Nephron (organoid): ENCODE measurements around the gene AHNAK.
A peak's percentile ranks its signal among the peaks of the same experiment; 100 is the strongest.
"Not testable (repeated sequence)": the region's sequence is repeated elsewhere in the genome, so short reads cannot be mapped to it uniquely, and the experiment has no call there.

Experiments
- H3K27ac Mint-ChIP-seq, 3 experiments: 2 replicates each; pipeline ENCODE4 v1.8.0; 2020; ENCODE audit warnings: mixed read lengths in 3 of 3, mild to moderate bottlenecking in 2 of 3, moderate library complexity in 1 of 3
- H3K27me3 Mint-ChIP-seq: 2 replicates; pipeline ENCODE4 v1.8.0; 2021; ENCODE audit warnings: low read depth, mild to moderate bottlenecking, moderate library complexity, mixed read lengths
- H3K36me3 Mint-ChIP-seq: 2 replicates; pipeline ENCODE4 v1.8.0; 2020; ENCODE audit warnings: low read depth, mixed read lengths
- H3K4me1 Mint-ChIP-seq: 2 replicates; pipeline ENCODE4 v1.8.0; 2020; ENCODE audit warnings: mixed read lengths
- H3K4me3 Mint-ChIP-seq, 3 experiments: 2 replicates each; pipeline ENCODE4 v1.8.0; 2020; ENCODE audit warnings: mild to moderate bottlenecking in 3 of 3, mixed read lengths in 3 of 3, moderate library complexity in 2 of 3
- H3K9me3 Mint-ChIP-seq: 2 replicates; pipeline ENCODE4 v1.8.0; 2020; ENCODE audit warnings: mixed read lengths
- CTCF ChIP-seq, 3 experiments: fragments of 200-600 bp; sonication (generic); IDR thresholded peaks; one replicate each; pipeline ENCODE4 v1.5.0; 2021; ENCODE audit warnings: antibody characterized with exemption in 3 of 3; ENCODE audit not compliant: unreplicated experiment in 3 of 3

Gene AHNAK

GRCh38 chr11:62452261-62452660 is 94.3 kb downstream of the AHNAK start:
- no peaks in the 10 kb centered on the region for H3K9me3 Mint-ChIP-seq
- no peak overlapping the region for H3K4me3 Mint-ChIP-seq
- no peaks in the 10 kb centered on the region for H3K36me3 Mint-ChIP-seq
- no peaks in the 10 kb centered on the region for H3K4me1 Mint-ChIP-seq
- no peak overlapping the region for H3K27ac Mint-ChIP-seq
- H3K27me3 Mint-ChIP-seq, result peaks cover 11% of the 10 kb centered on the region
- TF ChIP-seq CTCF (IDR thresholded peaks at IDR 0.05; ENCODE audit: unreplicated experiment in 3 of 3), result no peak

GRCh38 chr11:62451241-62451621 is 95.4 kb downstream of the AHNAK start:
- Mint-ChIP-seq H3K4me1 (peaks cover 9% of the 10 kb centered on the region), H3K36me3 (no peaks in the 10 kb centered on the region), H3K27ac (peak overlapping the region in 1 of 3 experiments; percentile 35), H3K27me3 (peaks cover 11% of the 10 kb centered on the region), H3K9me3 (no peaks in the 10 kb centered on the region), H3K4me3 (no peak overlapping the region)
- no peak for TF ChIP-seq CTCF (IDR thresholded peaks at IDR 0.05; ENCODE audit: unreplicated experiment in 3 of 3)

- Mint-ChIP-seq H3K27ac (peak overlapping the region in 2 of 3 experiments; percentile 35 to 69), H3K4me3 (no peak overlapping the region), H3K9me3 (no peaks in the 10 kb centered on the region), H3K27me3 (peaks cover 11% of the 10 kb centered on the region), H3K36me3 (no peaks in the 10 kb centered on the region), H3K4me1 (peaks cover 11% of the 10 kb centered on the region)
- no peak for TF ChIP-seq CTCF (IDR thresholded peaks at IDR 0.05; ENCODE audit: unreplicated experiment in 3 of 3)
Observed at GRCh38 chr11:62450543-62451240, 95.9 kb downstream of the AHNAK start.

GRCh38 chr11:62449912-62450311 is 96.7 kb downstream of the AHNAK start:
- peaks cover 11% of the 10 kb centered on the region for H3K27me3 Mint-ChIP-seq
- not testable (repeated sequence) for H3K36me3 Mint-ChIP-seq, H3K9me3 Mint-ChIP-seq, H3K4me3 Mint-ChIP-seq, H3K27ac Mint-ChIP-seq
- peaks cover 18% of the 10 kb centered on the region for H3K4me1 Mint-ChIP-seq

- no peaks in the 10 kb centered on the region for H3K9me3 Mint-ChIP-seq
- peaks cover 23% of the 10 kb centered on the region for H3K4me1 Mint-ChIP-seq
- peaks cover 11% of the 10 kb centered on the region for H3K27me3 Mint-ChIP-seq
- TF ChIP-seq CTCF (IDR thresholded peaks at IDR 0.05; ENCODE audit: unreplicated experiment in 3 of 3), result no peak
- no peak overlapping the region for H3K4me3 Mint-ChIP-seq
- no peaks in the 10 kb centered on the region for H3K36me3 Mint-ChIP-seq
- H3K27ac Mint-ChIP-seq, result no peak overlapping the region
Observed at GRCh38 chr11:62449451-62449851, 97.2 kb downstream of the AHNAK start.

- no peaks in the 10 kb centered on the region for H3K36me3 Mint-ChIP-seq
- H3K4me3 Mint-ChIP-seq, result no peak overlapping the region
- H3K4me1 Mint-ChIP-seq, result peaks cover 40% of the 10 kb centered on the region
- no peak for TF ChIP-seq CTCF (IDR thresholded peaks at IDR 0.05; ENCODE audit: unreplicated experiment in 3 of 3)
- peak overlapping the region; percentile 35 to 99 (median 97) for H3K27ac Mint-ChIP-seq
- peaks cover 11% of the 10 kb centered on the region for H3K27me3 Mint-ChIP-seq
- H3K9me3 Mint-ChIP-seq, result no peaks in the 10 kb centered on the region
Observed at GRCh38 chr11:62446091-62446490, 100.5 kb downstream of the AHNAK start.
